MM.1S (cell line): ENCODE results near the gene LRAT.
A peak's percentile ranks its signal among the peaks of the same experiment; 100 is the strongest.

Experiments
- DNase-seq: peaks from one replicate; pipeline ENCODE4 v3.0.0-alpha.2; 2015
- H2AFZ ChIP-seq: fragments of 300-600 bp; sonication (generic); 2 replicates; pipeline ENCODE4 v1.6.0; 2016; ENCODE audit warnings: antibody characterized with exemption, low read length
- H3F3A ChIP-seq: fragments of 300-600 bp; sonication (generic); 2 replicates; pipeline ENCODE4 v1.6.1; 2016; ENCODE audit warnings: mild to moderate bottlenecking, antibody characterized with exemption, low read length, moderate library complexity, mixed read lengths; ENCODE audit not compliant: insufficient read depth
- H3K27ac ChIP-seq: fragments of 300-600 bp; sonication (generic); 2 replicates; pipeline ENCODE4 v1.5.1; 2016; ENCODE audit warnings: mild to moderate bottlenecking, low read length
- H3K27me3 ChIP-seq: fragments of 300-600 bp; sonication (generic); replicated peaks from 2 replicates; pipeline ENCODE4 v1.6.0; 2016; ENCODE audit warnings: low read length; ENCODE audit not compliant: insufficient read depth
- H3K36me3 ChIP-seq: fragments of 300-600 bp; sonication (generic); replicated peaks from 2 replicates; pipeline ENCODE4 v1.6.1; 2016; ENCODE audit warnings: mild to moderate bottlenecking, low read length, mixed read lengths; ENCODE audit not compliant: insufficient read depth
- H3K4me1 ChIP-seq: fragments of 300-600 bp; sonication (generic); 2 replicates; pipeline ENCODE4 v1.6.1; 2016; ENCODE audit warnings: low read length, mixed read lengths
- H3K4me2 ChIP-seq: fragments of 300-600 bp; sonication (generic); 2 replicates; pipeline ENCODE4 v1.6.0; 2016; ENCODE audit warnings: low read depth, low read length
- H3K4me3 ChIP-seq: fragments of 300-600 bp; sonication (generic); 2 replicates; pipeline ENCODE4 v1.5.1; 2016; ENCODE audit warnings: low read length, mixed read lengths
- H3K79me2 ChIP-seq: fragments of 300-600 bp; sonication (generic); 2 replicates; pipeline ENCODE4 v1.6.1; 2016; ENCODE audit warnings: mixed run types, low read length, mixed read lengths
- H3K9ac ChIP-seq: fragments of 300-600 bp; sonication (generic); 2 replicates; pipeline ENCODE4 v1.6.1; 2016; ENCODE audit warnings: low read length, mixed read lengths
- H3K9me2 ChIP-seq: fragments of 300-600 bp; sonication (generic); replicated peaks from 2 replicates; pipeline ENCODE4 v1.6.1; 2016; ENCODE audit warnings: mild to moderate bottlenecking, low read length, mixed read lengths; ENCODE audit not compliant: insufficient read depth
- H3K9me3 ChIP-seq: fragments of 300-600 bp; sonication (generic); replicated peaks from 2 replicates; pipeline ENCODE4 v1.6.1; 2016; ENCODE audit warnings: mild to moderate bottlenecking, low read length, mixed read lengths; ENCODE audit not compliant: insufficient read depth
- H4K20me1 ChIP-seq: fragments of 300-600 bp; sonication (generic); 2 replicates; pipeline ENCODE4 v1.6.1; 2016; ENCODE audit warnings: mild to moderate bottlenecking, low read length, moderate library complexity, mixed read lengths; ENCODE audit not compliant: insufficient read depth
- EZH2 ChIP-seq: fragments of 300-600 bp; sonication (generic); optimal IDR thresholded peaks from 2 replicates; pipeline ENCODE3; 2017; ENCODE audit warnings: low read depth, mild to moderate bottlenecking, antibody characterized with exemption, low read length, mixed read lengths
- EZH2phosphoT487 ChIP-seq: fragments of 300-600 bp; sonication (generic); IDR thresholded peaks from 2 replicates; pipeline ENCODE4 v1.6.1; 2018; ENCODE audit warnings: antibody characterized with exemption, low read length
- TF ChIP-seq, protein P1 (sequence below): fragments of 300-600 bp; sonication (generic); IDR thresholded peaks from 2 replicates; pipeline ENCODE4 v1.5.1; 2016; ENCODE audit warnings: antibody characterized with exemption, low read length, mixed read lengths

LRAT gene

DNA sequence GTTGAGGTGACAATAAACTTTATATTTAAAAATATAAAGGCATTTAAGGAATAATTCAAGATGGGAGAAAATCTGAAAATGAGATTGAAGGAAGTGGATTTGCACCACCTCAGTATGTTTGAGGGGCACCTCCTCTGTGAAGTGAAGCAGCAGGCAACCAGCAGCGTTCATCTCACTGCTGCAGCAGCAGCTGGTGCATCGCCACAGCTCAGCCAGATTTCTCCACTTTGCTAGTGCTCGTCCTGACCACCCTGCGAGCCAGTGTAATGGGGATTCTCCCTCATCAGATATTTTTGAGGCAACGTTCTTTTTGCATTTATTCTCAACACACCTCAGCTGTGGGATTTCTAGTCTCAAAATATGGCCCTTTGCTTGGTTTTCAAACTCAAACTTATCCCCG lies 13.9 kb downstream of the LRAT start:
- peak overlapping the region; percentile 35 for H3K4me2 ChIP-seq
- H3F3A ChIP-seq: peaks cover 3% of the 10 kb centered on the region
- peak; percentile 41 for DNase-seq
- no peak overlapping the region for H3K9ac ChIP-seq
- peaks cover 19% of the 10 kb centered on the region for H3K4me1 ChIP-seq
- TF ChIP-seq EZH2phosphoT487 (no peak), EZH2 (no peak)
- TF ChIP-seq, protein P1, sequence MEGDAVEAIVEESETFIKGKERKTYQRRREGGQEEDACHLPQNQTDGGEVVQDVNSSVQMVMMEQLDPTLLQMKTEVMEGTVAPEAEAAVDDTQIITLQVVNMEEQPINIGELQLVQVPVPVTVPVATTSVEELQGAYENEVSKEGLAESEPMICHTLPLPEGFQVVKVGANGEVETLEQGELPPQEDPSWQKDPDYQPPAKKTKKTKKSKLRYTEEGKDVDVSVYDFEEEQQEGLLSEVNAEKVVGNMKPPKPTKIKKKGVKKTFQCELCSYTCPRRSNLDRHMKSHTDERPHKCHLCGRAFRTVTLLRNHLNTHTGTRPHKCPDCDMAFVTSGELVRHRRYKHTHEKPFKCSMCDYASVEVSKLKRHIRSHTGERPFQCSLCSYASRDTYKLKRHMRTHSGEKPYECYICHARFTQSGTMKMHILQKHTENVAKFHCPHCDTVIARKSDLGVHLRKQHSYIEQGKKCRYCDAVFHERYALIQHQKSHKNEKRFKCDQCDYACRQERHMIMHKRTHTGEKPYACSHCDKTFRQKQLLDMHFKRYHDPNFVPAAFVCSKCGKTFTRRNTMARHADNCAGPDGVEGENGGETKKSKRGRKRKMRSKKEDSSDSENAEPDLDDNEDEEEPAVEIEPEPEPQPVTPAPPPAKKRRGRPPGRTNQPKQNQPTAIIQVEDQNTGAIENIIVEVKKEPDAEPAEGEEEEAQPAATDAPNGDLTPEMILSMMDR: no peak
- no peaks in the 10 kb centered on the region for H3K9me3 ChIP-seq
- H3K27ac ChIP-seq: peak overlapping the region; percentile 69; the same call in 1 of the 2 replicates
- no peaks in the 10 kb centered on the region for H3K9me2 ChIP-seq
- no peaks in the 10 kb centered on the region for H3K36me3 ChIP-seq
- H4K20me1 ChIP-seq: no peaks in the 10 kb centered on the region
- no peaks in the 10 kb centered on the region for H3K27me3 ChIP-seq
- H2AFZ ChIP-seq: 0 out of 2 replicates have a peak overlapping the region, but pooled peaks have one; percentile 34
- peak overlapping the region; percentile 50 for H3K4me3 ChIP-seq
- no peaks in the 10 kb centered on the region for H3K79me2 ChIP-seq

DNA sequence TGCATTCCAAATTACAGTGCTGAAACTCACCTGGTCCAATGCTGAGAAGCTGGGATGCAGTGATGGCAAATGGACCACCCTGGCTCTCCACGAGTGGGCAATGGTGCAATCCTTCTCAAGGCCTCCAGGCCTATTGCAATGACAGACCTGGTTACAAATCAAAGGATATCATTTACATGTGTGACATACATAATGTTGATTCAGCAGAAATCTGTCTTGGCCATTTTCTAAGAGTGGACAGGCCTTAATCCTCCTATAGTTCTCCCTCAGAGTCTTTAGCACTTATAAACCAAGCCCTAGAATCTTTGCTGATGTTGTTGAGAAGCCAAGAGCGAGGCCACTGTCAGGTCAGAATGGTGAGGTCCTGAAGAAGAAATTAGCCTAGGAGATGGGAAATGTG lies 17.1 kb downstream of the LRAT start:
- TF ChIP-seq EZH2phosphoT487 (no peak), EZH2 (no peak)
- TF ChIP-seq, protein P1: no peak
- Histone ChIP-seq H3K4me3 (no peak overlapping the region), H3K9me2 (no peaks in the 10 kb centered on the region), H3K27ac (no peak overlapping the region), H3K4me2 (no peak overlapping the region), H3K9me3 (no peaks in the 10 kb centered on the region), H2AFZ (no peak overlapping the region), H3K36me3 (no peaks in the 10 kb centered on the region), H4K20me1 (no peaks in the 10 kb centered on the region), H3K79me2 (no peaks in the 10 kb centered on the region), H3F3A (peaks cover 3% of the 10 kb centered on the region), H3K4me1 (peaks cover 19% of the 10 kb centered on the region), H3K9ac (no peak overlapping the region), H3K27me3 (no peaks in the 10 kb centered on the region)
- no peak for DNase-seq

DNA sequence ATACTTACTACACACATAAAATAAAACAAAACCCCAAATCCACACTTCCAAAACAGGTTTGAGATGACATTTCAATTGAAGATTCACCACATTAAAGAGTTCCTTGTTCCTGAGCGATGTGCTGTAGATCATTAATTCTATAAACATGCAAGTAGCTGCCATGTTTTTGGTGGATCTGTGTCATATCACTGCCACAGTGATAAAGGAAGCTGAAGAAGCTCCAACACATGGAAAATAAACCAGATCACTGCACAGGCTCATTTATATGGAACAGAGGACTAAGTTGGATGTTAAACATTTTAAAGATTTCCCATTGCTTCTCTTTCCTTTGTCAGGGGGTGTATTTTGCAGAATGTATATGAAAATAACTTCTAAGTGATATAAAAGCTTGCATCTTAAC lies 34.5 kb downstream of the LRAT start:
- Histone ChIP-seq H3F3A (no peaks in the 10 kb centered on the region), H3K79me2 (no peaks in the 10 kb centered on the region), H3K4me1 (no peaks in the 10 kb centered on the region), H2AFZ (no peak overlapping the region), H3K9me3 (no peaks in the 10 kb centered on the region), H3K27ac (no peak overlapping the region), H3K27me3 (no peaks in the 10 kb centered on the region), H4K20me1 (no peaks in the 10 kb centered on the region), H3K36me3 (no peaks in the 10 kb centered on the region), H3K4me2 (no peak overlapping the region), H3K9ac (no peak overlapping the region), H3K9me2 (no peaks in the 10 kb centered on the region), H3K4me3 (no peak overlapping the region)
- no peak for DNase-seq
- TF ChIP-seq EZH2phosphoT487: no peak
- TF ChIP-seq EZH2: no peak
- TF ChIP-seq, protein P1: no peak
